Activated T-helper 1 cell treated with anti-CD3 and anti-CD28 coated beads, Interleukin-12 subunit alpha, Interleukin-12 subunit beta, Interleukin-2, Interleukin-4 antibody, amounts not matched to agents 30 ng/mL and 10 ng/mL and 1 ng/mL, durations not matched to agents 14 hours and 24 hours and 36 hours (primary cell): Measurements from ENCODE around the gene SHTN1. TPM values are rescaled to one million over a fixed set of nuclear protein-coding genes. Genes with fewer than 3 reads are reported as not detected.

Experiments
- DNase-seq: peaks from one replicate; pipeline ENCODE4 v3.0.0; 2021; ENCODE audit warnings: low spot score
- H3K27ac Mint-ChIP-seq: one replicate; pipeline ENCODE4 v1.8.0; 2021; ENCODE audit warnings: mild to moderate bottlenecking, mixed read lengths
- H3K27me3 Mint-ChIP-seq: one replicate; pipeline ENCODE4 v1.8.0; 2022; ENCODE audit warnings: mild to moderate bottlenecking, moderate library complexity, mixed read lengths; ENCODE audit not compliant: insufficient read depth
- H3K36me3 Mint-ChIP-seq: one replicate; pipeline ENCODE4 v1.8.0; 2021; ENCODE audit warnings: low read depth, mixed read lengths
- H3K4me1 Mint-ChIP-seq: one replicate; pipeline ENCODE4 v1.8.0; 2021; ENCODE audit warnings: low read depth, mixed read lengths
- H3K4me3 Mint-ChIP-seq: one replicate; pipeline ENCODE4 v1.8.0; 2021; ENCODE audit warnings: mild to moderate bottlenecking, moderate library complexity, mixed read lengths
- H3K9me3 Mint-ChIP-seq: one replicate; pipeline ENCODE4 v1.8.0; 2021; ENCODE audit warnings: mixed read lengths
- intact Hi-C: fragments of 100-400 bp; cut with micrococcal nuclease; formaldehyde crosslinking; loops from one replicate; pipeline ENCODE4 v1.15.1; 2024
- total RNA-seq: library from RNA; stranded (reverse); gene quantifications from 2 replicates; pipeline ENCODE4 v1.2.3, GENCODE V29; 2022

The SHTN1 gene
- total RNA-seq, 1 donor from 2014 or later: not detected

GRCh38 chr10:116892907-116893685 lies 111.9 kb downstream of the SHTN1 start:
- H3K27me3 Mint-ChIP-seq: peaks cover 29% of the 10 kb centered on the region
- no peaks in the 10 kb centered on the region for H3K9me3 Mint-ChIP-seq
- no peak overlapping the region for H3K4me3 Mint-ChIP-seq
- intact Hi-C loops: no loop called here
- H3K36me3 Mint-ChIP-seq: no peaks in the 10 kb centered on the region
- H3K4me1 Mint-ChIP-seq: no peaks in the 10 kb centered on the region
- no peak for DNase-seq
- no peak overlapping the region for H3K27ac Mint-ChIP-seq

- H3K4me3 Mint-ChIP-seq: no peak overlapping the region
- no peaks in the 10 kb centered on the region for H3K9me3 Mint-ChIP-seq
- intact Hi-C loops: no loop called here
- H3K4me1 Mint-ChIP-seq: no peaks in the 10 kb centered on the region
- DNase-seq: no peak
- no peaks in the 10 kb centered on the region for H3K36me3 Mint-ChIP-seq
- H3K27me3 Mint-ChIP-seq: peaks cover 29% of the 10 kb centered on the region
- H3K27ac Mint-ChIP-seq: no peak overlapping the region
Measured at GRCh38 chr10:116891208-116891607, 113.8 kb downstream of the SHTN1 start.

- Mint-ChIP-seq H3K4me1 (no peaks in the 10 kb centered on the region), H3K4me3 (no peak overlapping the region), H3K27ac (no peak overlapping the region), H3K9me3 (no peaks in the 10 kb centered on the region), H3K36me3 (no peaks in the 10 kb centered on the region), H3K27me3 (peaks cover 29% of the 10 kb centered on the region)
- DNase-seq: no peak
- intact Hi-C loops: no loop called here
Measured at GRCh38 chr10:116889066-116889465, 115.9 kb downstream of the SHTN1 start.

- no peak overlapping the region for H3K4me3 Mint-ChIP-seq
- intact Hi-C loops: no loop called here
- no peak overlapping the region for H3K27ac Mint-ChIP-seq
- H3K36me3 Mint-ChIP-seq: no peaks in the 10 kb centered on the region
- no peak for DNase-seq
- H3K9me3 Mint-ChIP-seq: no peaks in the 10 kb centered on the region
- H3K4me1 Mint-ChIP-seq: no peaks in the 10 kb centered on the region
- peaks cover 28% of the 10 kb centered on the region for H3K27me3 Mint-ChIP-seq
Measured at GRCh38 chr10:116888380-116889055, 116.5 kb downstream of the SHTN1 start.

GRCh38 chr10:116886772-116887171 lies 118.2 kb downstream of the SHTN1 start:
- Mint-ChIP-seq H3K4me1 (no peaks in the 10 kb centered on the region), H3K27ac (no peak overlapping the region), H3K27me3 (peaks cover 16% of the 10 kb centered on the region), H3K36me3 (no peaks in the 10 kb centered on the region), H3K4me3 (no peak overlapping the region), H3K9me3 (no peaks in the 10 kb centered on the region)
- intact Hi-C loops: no loop called here
- DNase-seq: no peak

GRCh38 chr10:116882639-116883038 lies 122.3 kb downstream of the SHTN1 start:
- no peaks in the 10 kb centered on the region for H3K4me1 Mint-ChIP-seq
- intact Hi-C loops: no loop called here
- H3K36me3 Mint-ChIP-seq: no peaks in the 10 kb centered on the region
- no peak overlapping the region for H3K4me3 Mint-ChIP-seq
- peaks cover 3% of the 10 kb centered on the region for H3K27me3 Mint-ChIP-seq
- no peaks in the 10 kb centered on the region for H3K9me3 Mint-ChIP-seq
- DNase-seq: no peak
- no peak overlapping the region for H3K27ac Mint-ChIP-seq

GRCh38 chr10:116880716-116881482 lies 124.1 kb downstream of the SHTN1 start:
- Mint-ChIP-seq H3K9me3 (no peaks in the 10 kb centered on the region), H3K27me3 (peaks cover 3% of the 10 kb centered on the region), H3K4me1 (no peaks in the 10 kb centered on the region), H3K36me3 (no peaks in the 10 kb centered on the region), H3K27ac (no peak overlapping the region), H3K4me3 (no peak overlapping the region)
- intact Hi-C loops: no loop called here
- no peak for DNase-seq

GRCh38 chr10:116879817-116880216 lies 125.2 kb downstream of the SHTN1 start:
- no peak for DNase-seq
- Mint-ChIP-seq H3K9me3 (no peaks in the 10 kb centered on the region), H3K27me3 (peaks cover 3% of the 10 kb centered on the region), H3K36me3 (no peaks in the 10 kb centered on the region), H3K4me3 (no peak overlapping the region), H3K4me1 (no peaks in the 10 kb centered on the region), H3K27ac (no peak overlapping the region)
- intact Hi-C loops: no loop called here

- Mint-ChIP-seq H3K36me3 (no peaks in the 10 kb centered on the region), H3K27ac (no peak overlapping the region), H3K9me3 (no peaks in the 10 kb centered on the region), H3K27me3 (peaks cover 3% of the 10 kb centered on the region), H3K4me3 (no peak overlapping the region), H3K4me1 (no peaks in the 10 kb centered on the region)
- DNase-seq: no peak
- intact Hi-C loops: no loop called here
Measured at GRCh38 chr10:116878123-116878522, 126.9 kb downstream of the SHTN1 start.

- DNase-seq: no peak
- intact Hi-C loops: no loop called here
- Mint-ChIP-seq H3K27me3 (peaks cover 2% of the 10 kb centered on the region), H3K9me3 (no peaks in the 10 kb centered on the region), H3K36me3 (no peaks in the 10 kb centered on the region), H3K4me3 (no peak overlapping the region), H3K4me1 (no peaks in the 10 kb centered on the region), H3K27ac (no peak overlapping the region)
Measured at GRCh38 chr10:116877391-116877790, 127.6 kb downstream of the SHTN1 start.

- Mint-ChIP-seq H3K4me3 (no peak overlapping the region), H3K36me3 (no peaks in the 10 kb centered on the region), H3K27ac (no peak overlapping the region), H3K27me3 (peaks cover 2% of the 10 kb centered on the region), H3K4me1 (no peaks in the 10 kb centered on the region), H3K9me3 (no peaks in the 10 kb centered on the region)
- intact Hi-C loops: no loop called here
- DNase-seq: no peak
Measured at GRCh38 chr10:116875897-116876296, 129.1 kb downstream of the SHTN1 start.

- Mint-ChIP-seq H3K27me3 (peaks cover 1% of the 10 kb centered on the region), H3K4me3 (no peak overlapping the region), H3K4me1 (no peaks in the 10 kb centered on the region), H3K9me3 (no peaks in the 10 kb centered on the region), H3K36me3 (no peaks in the 10 kb centered on the region), H3K27ac (no peak overlapping the region)
- DNase-seq: no peak
- intact Hi-C loops: no loop called here
Measured at GRCh38 chr10:116873134-116873533, 131.9 kb downstream of the SHTN1 start.

- no peak overlapping the region for H3K4me3 Mint-ChIP-seq
- no peaks in the 10 kb centered on the region for H3K4me1 Mint-ChIP-seq
- H3K36me3 Mint-ChIP-seq: no peaks in the 10 kb centered on the region
- no peaks in the 10 kb centered on the region for H3K9me3 Mint-ChIP-seq
- DNase-seq: no peak
- intact Hi-C loops: no loop called here
- H3K27me3 Mint-ChIP-seq: no peaks in the 10 kb centered on the region
- no peak overlapping the region for H3K27ac Mint-ChIP-seq
Measured at GRCh38 chr10:116870949-116871348, 134.0 kb downstream of the SHTN1 start.
